Measurements from ENCODE around the gene SIGLEC1.

The SIGLEC1 gene

GRCh38 chr20:3679749-3680700 lies 32.4 kb downstream of the SIGLEC1 start:
- no peak for DNase-seq (ENCODE audit: low spot score)

GRCh38 chr20:3678856-3679720 lies 33.3 kb downstream of the SIGLEC1 start:
- no peak for DNase-seq (ENCODE audit: low spot score)

- DNase-seq (ENCODE audit: low spot score): no peak
These were observed 34.2 kb downstream of the SIGLEC1 start for GRCh38 chr20:3678198-3678597.

- no peak for DNase-seq (ENCODE audit: low spot score)
These were observed 34.7 kb downstream of the SIGLEC1 start for GRCh38 chr20:3677733-3678132.

GRCh38 chr20:3674995-3675900 lies 37.2 kb downstream of the SIGLEC1 start:
- DNase-seq (ENCODE audit: low spot score): no peak

- DNase-seq (ENCODE audit: low spot score): no peak
These were observed 38.0 kb downstream of the SIGLEC1 start for GRCh38 chr20:3674447-3674846.

- no peak for DNase-seq (ENCODE audit: low spot score)
These were observed 39.0 kb downstream of the SIGLEC1 start for GRCh38 chr20:3673221-3674070.

GRCh38 chr20:3672547-3673171 lies 39.7 kb downstream of the SIGLEC1 start:
- no peak for DNase-seq (ENCODE audit: low spot score)

- DNase-seq (ENCODE audit: low spot score): no peak
These were observed 40.3 kb downstream of the SIGLEC1 start for GRCh38 chr20:3671986-3672546.

- no peak for DNase-seq (ENCODE audit: low spot score)
These were observed 41.5 kb downstream of the SIGLEC1 start for GRCh38 chr20:3670945-3671344.

GRCh38 chr20:3670511-3670910 lies 41.9 kb downstream of the SIGLEC1 start:
- DNase-seq (ENCODE audit: low spot score): no peak

GRCh38 chr20:3669710-3670367 lies 42.6 kb downstream of the SIGLEC1 start:
- DNase-seq (ENCODE audit: low spot score): no peak

GRCh38 chr20:3667434-3668037 lies 44.9 kb downstream of the SIGLEC1 start:
- no peak for DNase-seq (ENCODE audit: low spot score)

- DNase-seq (ENCODE audit: low spot score): no peak
These were observed 48.5 kb downstream of the SIGLEC1 start for GRCh38 chr20:3663858-3664257.

- no peak for DNase-seq (ENCODE audit: low spot score)
These were observed 49.2 kb downstream of the SIGLEC1 start, which contains the start of gene GFRA4 for GRCh38 chr20:3663031-3663701. Gene GFRA4, minus strand, starts transcription at chr20:3663399. Its CDS starts 0 bp downstream, at chr20:3663399.

Measured in HuH-7 (cell line).